Gastroesophageal sphincter (tissue), 4 donors: ENCODE results near the gene PDCD4. TPM values are rescaled to one million over a fixed set of nuclear protein-coding genes. Genes with fewer than 3 reads are reported as not detected.

ENCODE experiments used
- ATAC-seq: fragments of 150-250 bp; one replicate; pipeline ENCODE4 v1.9.1; 2016; ENCODE audit warnings: mild to moderate bottlenecking, moderate library complexity
- H3K27ac ChIP-seq, 4 donors: fragments of 200-600 bp; sonication (generic) in 3 of 4; 1 replicate in 3 of 4; 2 replicates in 1 of 4; pipeline ENCODE4 v1.5.1; 2016 to 2019
- H3K27me3 ChIP-seq: fragments of 200-600 bp; sonication (generic); one replicate; pipeline ENCODE4 v1.5.1; 2019
- H3K36me3 ChIP-seq, 2 donors: fragments of 200-600 bp; sonication (generic); one replicate each; pipeline ENCODE4 v1.5.1; 2019; ENCODE audit warnings: control low read depth in 1 of 2
- H3K4me1 ChIP-seq, 3 donors: fragments of 200-600 bp; sonication (generic); 1 replicate in 2 of 3; 2 replicates in 1 of 3; pipeline ENCODE4 v1.5.1; 2016 to 2019; ENCODE audit warnings: control low read depth in 2 of 3
- H3K4me3 ChIP-seq, 2 donors: fragments of 200-600 bp; sonication (generic); one replicate each; pipeline ENCODE4 v1.5.1; 2019; ENCODE audit warnings: mild to moderate bottlenecking in 1 of 2, moderate library complexity in 1 of 2
- H3K9me3 ChIP-seq, 3 donors: fragments of 200-600 bp; sonication (generic); one replicate each; pipeline ENCODE4 v1.5.1; 2017 to 2019; ENCODE audit warnings: control low read depth in 2 of 3
- CTCF ChIP-seq, 4 experiments: fragments of 200-600 bp in 2 of 4; fragments of 450-650 bp in 2 of 4; sonication (generic) in 1 of 4; IDR thresholded peaks; one replicate each; pipeline ENCODE4 v1.5.1; 2017 to 2019; ENCODE audit warnings: antibody characterized with exemption in 4 of 4, mild to moderate bottlenecking in 2 of 4, moderate library complexity in 2 of 4
- EP300 ChIP-seq: sonication (generic); formaldehyde crosslinking; IDR thresholded peaks from one replicate; pipeline ENCODE4 v1.6.1; 2017; ENCODE audit warnings: antibody characterized with exemption, mild to moderate bottlenecking
- POLR2A ChIP-seq, 2 donors: fragments of 450-650 bp; IDR thresholded peaks; one replicate each; pipeline ENCODE4 v1.6.1; 2017; ENCODE audit warnings: antibody characterized with exemption in 2 of 2, mild to moderate bottlenecking in 2 of 2, moderate library complexity in 1 of 2
- POLR2AphosphoS5 ChIP-seq: sonication (generic); formaldehyde crosslinking; IDR thresholded peaks from one replicate; pipeline ENCODE4 v1.6.1; 2017; ENCODE audit warnings: antibody characterized with exemption
- WGBS, 2 donors: methylation state at CpG; one replicate each; pipeline ENCODE4 v1.1.5; 2018; ENCODE audit warnings: low coverage in 1 of 2; 5-methylcytosine and 5-hydroxymethylcytosine counted together
- total RNA-seq, 4 donors: library from RNA; depleted of rRNA; stranded (reverse); fragments of >200 nt; gene quantifications; one replicate each; pipeline ENCODE4 v1.1.0, GENCODE V29; 2016

Gene PDCD4
- total RNA-seq, 4 donors from 2014 or later, result 69.1 to 74.6 (median 72.2) TPM

GRCh38 chr10:110851020-110851612, 20.6 kb upstream of the PDCD4 start:
- no peak overlapping the region for H3K27ac ChIP-seq
- no peaks in the 10 kb centered on the region for H3K36me3 ChIP-seq
- H3K4me1 ChIP-seq, result no peaks in the 10 kb centered on the region
- no peak for TF ChIP-seq POLR2A (IDR thresholded peaks at IDR 0.05)
- TF ChIP-seq POLR2AphosphoS5, result no peak
- 78 to 80% methylated on average over 2 to 6 of the region's 8 CpGs for WGBS, 2 donors
- no peak for ATAC-seq
- no peaks in the 10 kb centered on the region for H3K9me3 ChIP-seq
- no peak overlapping the region for H3K4me3 ChIP-seq
- H3K27me3 ChIP-seq, result no peaks in the 10 kb centered on the region

- Histone ChIP-seq H3K27ac (no peak overlapping the region), H3K4me1 (peaks cover 0 to 2% (median 0%) of the 10 kb centered on the region in 3 donors), H3K36me3 (no peaks in the 10 kb centered on the region), H3K9me3 (no peaks in the 10 kb centered on the region), H3K27me3 (no peaks in the 10 kb centered on the region), H3K4me3 (no peak overlapping the region)
- 0 to 58% methylated on average over 1 to 4 of the region's 7 CpGs for WGBS, 2 donors
- ATAC-seq, result no peak
- TF ChIP-seq CTCF (IDR thresholded peaks at IDR 0.05) (no peak), POLR2AphosphoS5 (no peak), EP300 (no peak), POLR2A (IDR thresholded peaks at IDR 0.05) (no peak)
These were observed 19.4 kb upstream of the PDCD4 start for GRCh38 chr10:110852255-110852896.

- H3K27ac ChIP-seq, result no peak overlapping the region
- 67 to 87% methylated on average over 1 to 4 of the region's 4 CpGs for WGBS, 2 donors
- no peaks in the 10 kb centered on the region for H3K9me3 ChIP-seq
- TF ChIP-seq POLR2AphosphoS5 (no peak), POLR2A (IDR thresholded peaks at IDR 0.05) (no peak), CTCF (IDR thresholded peaks at IDR 0.05) (no peak), EP300 (no peak)
- peaks cover 0 to 8% (median 0%) of the 10 kb centered on the region in 3 donors for H3K4me1 ChIP-seq
- no peaks in the 10 kb centered on the region for H3K27me3 ChIP-seq
- ATAC-seq, result no peak
- no peak overlapping the region for H3K4me3 ChIP-seq
- H3K36me3 ChIP-seq, result no peaks in the 10 kb centered on the region
These were observed 18.8 kb upstream of the PDCD4 start for GRCh38 chr10:110852947-110853346.

GRCh38 chr10:110853921-110854605, 17.7 kb upstream of the PDCD4 start:
- Histone ChIP-seq H3K9me3 (no peaks in the 10 kb centered on the region), H3K4me3 (no peak overlapping the region), H3K27me3 (no peaks in the 10 kb centered on the region), H3K4me1 (peaks cover 0 to 10% (median 2%) of the 10 kb centered on the region in 3 donors), H3K36me3 (no peaks in the 10 kb centered on the region), H3K27ac (no peak overlapping the region)
- TF ChIP-seq CTCF (IDR thresholded peaks at IDR 0.05), result no peak
- no peak for TF ChIP-seq POLR2A (IDR thresholded peaks at IDR 0.05)
- no peak for TF ChIP-seq EP300
- TF ChIP-seq POLR2AphosphoS5, result no peak
- ATAC-seq, result no peak

GRCh38 chr10:110857265-110858171, 14.2 kb upstream of the PDCD4 start:
- Histone ChIP-seq H3K9me3 (no peaks in the 10 kb centered on the region), H3K27me3 (no peaks in the 10 kb centered on the region), H3K4me3 (no peak overlapping the region), H3K4me1 (peaks cover 0 to 28% (median 4%) of the 10 kb centered on the region in 3 donors), H3K27ac (peak overlapping the region in 1 of 4 donors; percentile 19), H3K36me3 (no peaks in the 10 kb centered on the region)
- ATAC-seq, result no peak
- no peak for TF ChIP-seq POLR2AphosphoS5
- no peak for TF ChIP-seq EP300
- 41 to 73% methylated on average over 3 to 7 of the region's 12 CpGs for WGBS, 2 donors
